Neural crest cell (in vitro differentiated cells): Measurements from ENCODE around the gene PTEN. TPM values are rescaled to one million over a fixed set of nuclear protein-coding genes. Genes with fewer than 3 reads are reported as not detected.
A peak's percentile ranks its signal among the peaks of the same experiment; 100 is the strongest.

ENCODE experiments used
- DNase-seq: peaks from one replicate; pipeline ENCODE4 v3.0.0; 2021; ENCODE audit warnings: low read depth, mixed read lengths, low spot score
- H3K27ac Mint-ChIP-seq: one replicate; pipeline ENCODE4 v1.8.0; 2021; ENCODE audit warnings: mild to moderate bottlenecking, mixed read lengths; ENCODE audit not compliant: unreplicated experiment
- H3K27me3 Mint-ChIP-seq: 2 replicates; pipeline ENCODE4 v1.8.0; 2021; ENCODE audit warnings: low read depth, mild to moderate bottlenecking, mixed read lengths
- H3K36me3 Mint-ChIP-seq: 2 replicates; pipeline ENCODE4 v1.8.0; 2021; ENCODE audit warnings: low read depth, mild to moderate bottlenecking, mixed read lengths
- H3K4me1 Mint-ChIP-seq: 2 replicates; pipeline ENCODE4 v1.8.0; 2021; ENCODE audit warnings: mixed read lengths
- H3K4me3 Mint-ChIP-seq: one replicate; pipeline ENCODE4 v1.8.0; 2021; ENCODE audit warnings: mild to moderate bottlenecking, mixed read lengths
- H3K9me3 Mint-ChIP-seq: 2 replicates; pipeline ENCODE4 v1.8.0; 2021; ENCODE audit warnings: mixed read lengths
- long read RNA-seq: library from polyadenylated mRNA; unstranded; transcript quantifications from one replicate; pipeline ENCODE4 v2.0.0, GENCODE V29; 2020
- total RNA-seq: library from RNA; stranded (reverse); gene quantifications from 2 replicates; pipeline ENCODE4 v1.2.1, GENCODE V29; 2021
- TF ChIP-seq, protein P1 (sequence below): fragments of 200-600 bp; sonication (generic); conservative IDR thresholded peaks from 2 replicates; pipeline ENCODE4 v1.5.0; 2021; ENCODE audit warnings: antibody characterized with exemption, mild to moderate bottlenecking

PTEN gene
- 52.5 and 59.8 TPM in 2 replicates for total RNA-seq
- long read RNA-seq, full-length matches to known transcripts, result 1 of 7 reads
- long read RNA-seq, partial matches to known transcripts, result 0 of 7 reads
- long read RNA-seq, other reads (novel, unspliced or antisense), result 6 of 7 reads

GRCh38 chr10:87863053-87863943 lies at the start of gene PTEN, which contains the start of gene KLLN:
Gene PTEN, plus strand, starts transcription at chr10:87863625. Its CDS starts 845 bp downstream, at chr10:87864470.
Gene KLLN, minus strand, starts transcription at chr10:87863533. Its CDS starts 1,046 bp downstream, at chr10:87862487.
- TF ChIP-seq, protein P1, sequence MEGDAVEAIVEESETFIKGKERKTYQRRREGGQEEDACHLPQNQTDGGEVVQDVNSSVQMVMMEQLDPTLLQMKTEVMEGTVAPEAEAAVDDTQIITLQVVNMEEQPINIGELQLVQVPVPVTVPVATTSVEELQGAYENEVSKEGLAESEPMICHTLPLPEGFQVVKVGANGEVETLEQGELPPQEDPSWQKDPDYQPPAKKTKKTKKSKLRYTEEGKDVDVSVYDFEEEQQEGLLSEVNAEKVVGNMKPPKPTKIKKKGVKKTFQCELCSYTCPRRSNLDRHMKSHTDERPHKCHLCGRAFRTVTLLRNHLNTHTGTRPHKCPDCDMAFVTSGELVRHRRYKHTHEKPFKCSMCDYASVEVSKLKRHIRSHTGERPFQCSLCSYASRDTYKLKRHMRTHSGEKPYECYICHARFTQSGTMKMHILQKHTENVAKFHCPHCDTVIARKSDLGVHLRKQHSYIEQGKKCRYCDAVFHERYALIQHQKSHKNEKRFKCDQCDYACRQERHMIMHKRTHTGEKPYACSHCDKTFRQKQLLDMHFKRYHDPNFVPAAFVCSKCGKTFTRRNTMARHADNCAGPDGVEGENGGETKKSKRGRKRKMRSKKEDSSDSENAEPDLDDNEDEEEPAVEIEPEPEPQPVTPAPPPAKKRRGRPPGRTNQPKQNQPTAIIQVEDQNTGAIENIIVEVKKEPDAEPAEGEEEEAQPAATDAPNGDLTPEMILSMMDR, result no peak
- Mint-ChIP-seq H3K27ac (peak within 1 kb of the TSS; percentile 99), H3K9me3 (no peaks in the 10 kb centered on the region)

DNA sequence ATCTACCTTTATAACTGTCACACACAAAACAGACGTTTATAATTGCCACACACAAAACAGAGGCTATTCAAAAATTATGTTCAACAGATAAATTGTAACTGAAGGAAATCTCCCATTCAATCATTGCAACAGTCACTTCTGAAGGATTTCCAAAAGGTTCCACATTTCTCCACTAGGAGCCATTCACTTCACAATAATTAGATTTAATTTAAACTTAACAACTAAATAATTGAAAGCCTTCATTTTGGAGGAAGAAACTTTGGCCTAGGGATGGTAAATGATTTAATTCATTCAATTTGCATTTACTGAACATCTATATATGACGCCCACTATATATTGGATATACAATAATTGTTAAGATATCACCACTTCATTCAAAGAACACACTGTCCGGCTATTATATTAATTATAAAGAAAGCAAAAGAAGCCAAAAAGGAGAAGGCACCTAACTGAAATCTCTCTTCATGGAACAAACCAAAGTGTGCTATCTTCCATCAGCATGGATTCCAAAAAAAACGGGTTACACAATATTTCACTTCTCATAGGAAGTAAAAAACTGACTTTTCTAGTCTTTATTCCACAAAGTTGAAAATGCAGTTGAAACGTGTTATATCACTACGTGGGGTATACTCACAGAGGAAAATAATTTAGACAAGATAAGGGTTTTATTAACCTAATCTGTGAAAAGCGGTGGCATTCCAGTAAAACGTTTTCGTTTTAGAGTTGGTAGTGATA lies 47.1 kb upstream of the PTEN start:
- no peaks in the 10 kb centered on the region for H3K9me3 Mint-ChIP-seq
- no peak overlapping the region for H3K27ac Mint-ChIP-seq
- H3K4me3 Mint-ChIP-seq, result peak overlapping the region; percentile 100

More at GRCh38 chr10:87863053-87863943, at the start of gene PTEN, which contains the start of gene KLLN:
- H3K36me3 Mint-ChIP-seq, result peaks cover 2% of the 10 kb centered on the region
- peaks cover 45% of the 10 kb centered on the region for H3K4me1 Mint-ChIP-seq
- H3K4me3 Mint-ChIP-seq, result peak within 1 kb of the TSS; percentile 99
- peaks cover 10% of the 10 kb centered on the region for H3K27me3 Mint-ChIP-seq
- DNase-seq, result peak; percentile 88

GRCh38 chr10:87816898-87817608 lies 46.4 kb upstream of the PTEN start:
- no peak for DNase-seq
- Mint-ChIP-seq H3K4me1 (peaks cover 38% of the 10 kb centered on the region), H3K27ac (peak overlapping the region; percentile 99), H3K27me3 (no peaks in the 10 kb centered on the region), H3K9me3 (no peaks in the 10 kb centered on the region), H3K4me3 (peak overlapping the region; percentile 100), H3K36me3 (peaks cover 6% of the 10 kb centered on the region)
- TF ChIP-seq, protein P1, result no peak

More for the DNA sequence above, 47.1 kb upstream of the PTEN start:
- Mint-ChIP-seq H3K36me3 (peaks cover 13% of the 10 kb centered on the region), H3K4me1 (peaks cover 38% of the 10 kb centered on the region), H3K27me3 (no peaks in the 10 kb centered on the region)
- no peak for DNase-seq
- TF ChIP-seq, protein P1, result peak; percentile 53

DNA sequence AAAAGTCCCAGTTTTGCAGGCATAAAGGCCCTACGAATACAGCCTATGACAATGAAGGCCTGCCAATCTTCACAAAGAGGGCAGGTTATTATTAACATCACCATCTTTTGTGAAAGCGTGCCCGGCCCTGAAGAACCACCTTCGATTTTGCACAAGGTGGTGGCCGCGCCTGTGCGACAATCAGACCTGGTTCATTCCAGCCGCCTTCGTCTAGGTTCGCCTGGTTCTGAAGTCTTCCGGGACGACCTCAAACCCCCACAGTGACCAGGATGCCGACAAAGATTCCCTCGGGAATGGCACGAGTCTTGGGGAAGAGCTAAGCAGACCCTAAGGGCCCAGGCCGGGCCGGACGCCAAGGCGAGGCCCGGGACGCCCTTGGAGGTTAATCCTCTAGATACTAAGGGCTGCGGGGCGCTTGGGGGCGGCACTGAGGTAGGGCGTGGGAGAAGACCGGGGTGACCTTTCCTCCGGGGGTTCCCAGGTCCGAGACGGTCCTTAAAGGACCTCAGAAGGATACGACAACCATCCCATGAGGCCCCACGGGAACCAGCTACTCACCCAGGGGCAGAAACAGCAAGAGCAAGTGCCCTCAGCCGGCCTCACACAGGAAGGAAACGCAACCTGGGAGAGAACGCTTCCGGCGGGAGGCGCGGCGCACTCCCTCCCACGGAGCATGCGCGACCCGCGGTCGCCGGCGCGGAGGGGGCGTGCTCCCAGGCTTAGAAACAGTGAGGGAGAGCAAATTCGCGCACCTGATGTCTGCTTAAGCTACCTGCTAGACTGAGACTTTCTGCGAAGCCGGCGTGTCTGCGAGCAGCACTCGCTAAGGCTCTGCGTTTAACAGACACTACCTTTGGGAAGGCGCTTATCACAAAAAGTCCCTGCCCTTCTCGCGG lies 45.6 kb upstream of the PTEN start, which contains the start of gene ATAD1:
ATAD1 (minus strand) TSS at position 618 of the 896 bp plus-strand sequence. CDS start 3,627 bp downstream, outside the sequence.
- TF ChIP-seq, protein P1, result peak; percentile 40
- peak within 1 kb of the TSS; percentile 100 for H3K4me3 Mint-ChIP-seq
- peaks cover 3% of the 10 kb centered on the region for H3K36me3 Mint-ChIP-seq
- peak; percentile 69 for DNase-seq
- peaks cover 38% of the 10 kb centered on the region for H3K4me1 Mint-ChIP-seq
- H3K27me3 Mint-ChIP-seq, result no peaks in the 10 kb centered on the region
- H3K9me3 Mint-ChIP-seq, result no peaks in the 10 kb centered on the region
- H3K27ac Mint-ChIP-seq, result peak within 1 kb of the TSS; percentile 99
